GM10248 (cell line): Measurements from ENCODE around the gene EPS15.
"Not testable (repeated sequence)": the region's sequence is repeated elsewhere in the genome, so short reads cannot be mapped to it uniquely, and the experiment has no call there.

ENCODE experiments used
- CTCF ChIA-PET: fragments of 300-600 bp; sonication (Branson Sonifier 250); formaldehyde crosslinking; extraction: SDS; loops from one replicate; lab custom pipeline; 2021; ENCODE audit warnings: antibody characterized with exemption; lab: Yijun Ruan, JAX
- POLR2A ChIA-PET: fragments of 350-650 bp; sonication (Branson Sonifier 250); formaldehyde crosslinking; extraction: SDS; loops from one replicate; lab custom pipeline; 2020; ENCODE audit warnings: antibody characterized with exemption; lab: Yijun Ruan, JAX
- DNase-seq: peaks from one replicate; pipeline ENCODE4 v3.0.0; 2012; ENCODE audit errors: extremely low spot score
- TF ChIP-seq, protein P1 (sequence below): IDR thresholded peaks from 2 replicates; pipeline ENCODE4 v1.5.1; 2012; ENCODE audit warnings: mild to moderate bottlenecking, low read depth; ENCODE audit errors: extremely low read depth, missing control alignments, control extremely low read depth

The EPS15 gene

DNA sequence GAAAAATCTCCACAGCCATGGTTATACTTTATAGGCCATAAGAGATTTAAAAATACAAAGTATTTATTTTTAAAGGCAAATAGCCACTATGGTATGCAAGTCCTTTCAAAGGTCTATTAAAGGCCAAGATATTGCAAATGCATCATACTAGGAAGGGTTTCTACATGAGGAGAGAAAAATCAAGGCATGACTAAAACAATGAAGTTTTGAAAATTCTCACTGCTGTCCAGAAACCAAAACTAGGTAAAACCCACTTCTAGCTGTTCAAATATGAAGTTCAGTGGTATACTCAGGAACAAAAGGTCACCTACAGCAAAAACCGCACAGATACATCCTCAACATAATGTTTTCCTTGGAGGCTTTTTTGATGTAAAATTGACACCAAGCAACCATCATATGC lies 75.0 kb downstream of the EPS15 start:
- POLR2A ChIA-PET = interaction anchor here (0.9 kb wide), 1 partner anchor 9 kb away, joined by 3 read pairs; no protein-coding TSS in a partner anchor
- TF ChIP-seq, protein P1, sequence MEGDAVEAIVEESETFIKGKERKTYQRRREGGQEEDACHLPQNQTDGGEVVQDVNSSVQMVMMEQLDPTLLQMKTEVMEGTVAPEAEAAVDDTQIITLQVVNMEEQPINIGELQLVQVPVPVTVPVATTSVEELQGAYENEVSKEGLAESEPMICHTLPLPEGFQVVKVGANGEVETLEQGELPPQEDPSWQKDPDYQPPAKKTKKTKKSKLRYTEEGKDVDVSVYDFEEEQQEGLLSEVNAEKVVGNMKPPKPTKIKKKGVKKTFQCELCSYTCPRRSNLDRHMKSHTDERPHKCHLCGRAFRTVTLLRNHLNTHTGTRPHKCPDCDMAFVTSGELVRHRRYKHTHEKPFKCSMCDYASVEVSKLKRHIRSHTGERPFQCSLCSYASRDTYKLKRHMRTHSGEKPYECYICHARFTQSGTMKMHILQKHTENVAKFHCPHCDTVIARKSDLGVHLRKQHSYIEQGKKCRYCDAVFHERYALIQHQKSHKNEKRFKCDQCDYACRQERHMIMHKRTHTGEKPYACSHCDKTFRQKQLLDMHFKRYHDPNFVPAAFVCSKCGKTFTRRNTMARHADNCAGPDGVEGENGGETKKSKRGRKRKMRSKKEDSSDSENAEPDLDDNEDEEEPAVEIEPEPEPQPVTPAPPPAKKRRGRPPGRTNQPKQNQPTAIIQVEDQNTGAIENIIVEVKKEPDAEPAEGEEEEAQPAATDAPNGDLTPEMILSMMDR = no peak
- CTCF ChIA-PET = interaction anchor here (0.9 to 3.5 kb wide), 6 partner anchors 8 to 325 kb away, joined by 3 to 13 read pairs (median 4); no protein-coding TSS in a partner anchor
- DNase-seq = no peak

DNA sequence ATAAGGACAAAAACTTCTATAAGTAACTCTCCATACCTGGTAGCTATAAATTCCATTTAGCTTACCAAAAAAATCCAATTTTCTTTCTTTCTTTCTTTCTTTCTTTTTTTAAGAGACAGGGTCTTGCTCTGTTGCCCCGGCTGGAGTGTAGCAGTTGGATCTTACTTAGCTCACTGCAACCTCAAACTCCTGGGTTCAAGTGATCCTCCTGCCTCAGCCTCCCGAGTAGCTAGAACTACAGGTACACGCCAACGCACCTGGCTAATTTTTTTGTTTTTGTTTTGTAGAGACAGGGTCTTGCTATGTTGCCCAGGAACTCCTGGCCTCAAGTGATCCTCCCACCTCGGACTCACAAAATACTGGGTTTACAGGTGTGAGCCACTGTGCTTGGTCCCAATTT lies 75.5 kb downstream of the EPS15 start:
- DNase-seq = no peak
- CTCF ChIA-PET = interaction anchor here (1.3 to 3.5 kb wide), 5 partner anchors 10 to 325 kb away, joined by 3 to 13 read pairs (median 4); no protein-coding TSS in a partner anchor
- TF ChIP-seq, protein P1 = no peak
- POLR2A ChIA-PET = no interaction called here

DNA sequence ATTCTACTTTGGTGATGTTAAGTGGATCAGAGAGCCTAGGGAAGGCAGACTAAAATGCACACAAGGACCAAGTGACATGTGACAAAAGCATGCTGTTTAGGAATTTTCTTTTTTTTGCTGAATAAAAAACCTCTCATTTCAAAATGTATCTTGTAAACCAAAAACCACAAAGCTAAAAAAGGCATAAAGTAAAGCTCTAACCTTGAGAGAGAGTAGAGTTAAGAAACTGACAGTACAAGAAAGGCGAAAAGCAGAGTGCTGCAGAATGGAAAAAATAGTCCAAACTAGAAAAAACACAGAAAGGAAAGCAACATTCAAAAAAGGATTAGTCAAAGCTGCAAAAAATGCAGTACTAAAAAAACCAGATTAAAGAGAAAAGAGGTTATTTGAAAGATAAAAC lies 76.5 kb downstream of the EPS15 start:
- DNase-seq = no peak
- ChIA-PET CTCF (interaction anchor here (1.3 to 3.5 kb wide), 3 partner anchors 9 to 20 kb away, joined by 3 to 13 read pairs (median 5); no protein-coding TSS in a partner anchor), POLR2A (no interaction called here)
- TF ChIP-seq, protein P1 = no peak

DNA sequence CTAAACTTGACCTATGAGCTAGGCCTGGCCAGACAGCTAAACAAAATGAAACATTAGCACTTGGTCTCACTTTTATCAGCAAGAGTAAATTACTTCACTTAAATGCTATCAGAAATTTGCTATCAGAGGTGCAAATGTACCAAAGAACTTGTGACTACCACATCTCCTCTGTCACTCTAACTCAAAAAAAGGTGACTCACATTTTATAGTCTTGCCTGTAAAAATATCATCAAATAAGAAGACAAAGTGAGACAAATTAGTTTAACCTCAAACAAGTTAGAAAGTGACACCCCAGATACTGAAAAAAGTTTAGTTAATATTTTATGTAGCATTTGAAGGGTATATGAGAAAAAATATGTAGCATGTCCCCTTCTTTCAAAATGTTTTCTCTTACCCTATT lies 76.9 kb downstream of the EPS15 start:
- CTCF ChIA-PET = interaction anchor here (1.3 to 3.5 kb wide), 3 partner anchors 8 to 19 kb away, joined by 3 to 13 read pairs (median 5); no protein-coding TSS in a partner anchor
- TF ChIP-seq, protein P1 = no peak
- no peak for DNase-seq
- POLR2A ChIA-PET = interaction anchor here (0.8 kb wide), 1 partner anchor 84 kb away, joined by 3 read pairs; no protein-coding TSS in a partner anchor

DNA sequence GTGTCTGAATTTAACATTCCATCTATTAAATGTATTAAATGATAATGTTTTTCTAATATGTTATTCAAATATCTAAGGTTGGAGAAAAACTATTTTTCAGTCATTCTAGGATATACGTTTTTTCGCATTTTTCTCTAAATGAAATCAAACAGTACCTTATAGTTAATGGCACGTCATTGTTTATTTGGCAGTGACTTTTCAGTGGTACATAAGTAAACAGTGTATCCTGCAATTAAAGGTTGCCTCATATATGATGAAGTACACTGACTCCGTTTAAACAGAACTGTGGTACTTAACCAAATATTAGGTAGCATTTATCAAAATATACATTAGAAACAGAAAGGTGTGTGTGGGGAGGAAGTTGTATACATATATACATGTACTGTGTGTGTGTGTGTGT lies 79.2 kb downstream of the EPS15 start:
- TF ChIP-seq, protein P1 = no peak
- POLR2A ChIA-PET = no interaction called here
- DNase-seq = no peak
- CTCF ChIA-PET = no interaction called here

DNA sequence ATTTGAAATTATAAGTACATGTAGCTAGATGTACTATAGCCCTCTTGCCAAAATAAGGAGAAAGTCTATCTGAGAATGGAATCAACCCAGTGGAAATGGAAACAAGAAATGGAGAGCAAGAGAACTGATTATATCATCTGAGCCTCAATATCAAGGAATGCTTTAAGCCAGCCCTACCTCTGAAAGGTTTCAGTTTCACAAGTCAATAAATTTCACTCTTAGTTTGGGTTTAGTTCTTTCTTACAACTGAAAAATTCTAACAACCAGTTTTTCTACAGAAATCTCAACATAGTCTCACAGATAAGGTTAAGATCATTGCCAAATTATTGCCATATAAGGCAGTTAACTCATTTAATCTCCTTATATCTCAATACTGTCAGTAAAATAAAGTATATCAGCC lies 80.0 kb downstream of the EPS15 start:
- DNase-seq = no peak
- TF ChIP-seq, protein P1 = no peak
- POLR2A ChIA-PET = no interaction called here
- CTCF ChIA-PET = no interaction called here

DNA sequence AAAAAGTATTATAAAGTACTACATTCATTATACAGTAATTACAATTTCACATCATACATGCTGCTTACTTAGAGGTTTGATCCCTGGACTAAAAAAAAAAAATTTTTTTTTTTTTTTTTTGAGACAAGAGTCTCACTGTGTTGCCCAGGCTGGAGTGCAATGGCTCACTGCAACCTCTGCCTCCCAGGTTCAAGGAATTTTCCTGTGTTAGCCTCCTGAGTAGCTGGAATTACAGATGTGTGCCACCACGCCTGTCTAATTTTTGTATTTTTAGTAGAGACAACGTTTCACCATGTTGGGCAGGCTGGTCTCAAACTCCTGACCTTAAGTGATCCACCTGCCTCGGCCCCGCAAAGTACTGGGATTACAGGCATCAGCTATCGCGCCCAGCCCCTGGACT lies 81.7 kb downstream of the EPS15 start:
- POLR2A ChIA-PET, DNase-seq: not testable (repeated sequence)
- CTCF ChIA-PET = interaction anchor here (0.8 to 1.5 kb wide), 3 partner anchors 7 to 15 kb away, joined by 3 to 7 read pairs (median 3); no protein-coding TSS in a partner anchor
